Calu3 (cell line): ENCODE results near the gene UNC119B. TPM values are rescaled to one million over a fixed set of nuclear protein-coding genes. Genes with fewer than 3 reads are reported as not detected.

Source experiments
- BruUV-seq: library from RNA; stranded (reverse); fragments of 400-500 nt; replicated peaks from 2 replicates; lab custom pipeline; 2021; lab: Mats Ljungman, UMichigan
- CTCF ChIA-PET: fragments of 300-600 bp; sonication (Branson Sonifier 250); formaldehyde crosslinking; loops from one replicate; lab custom pipeline; 2022; ENCODE audit warnings: antibody characterized with exemption; lab: Charles Lee
- DNase-seq: peaks from one replicate; pipeline ENCODE4 v3.0.0; 2022
- H3K27ac Mint-ChIP-seq: one replicate; pipeline ENCODE4 v1.8.0; 2022; ENCODE audit warnings: mixed read lengths; ENCODE audit not compliant: unreplicated experiment
- H3K27me3 Mint-ChIP-seq: one replicate; pipeline ENCODE4 v1.8.0; 2022; ENCODE audit warnings: mixed read lengths; ENCODE audit not compliant: unreplicated experiment
- H3K36me3 Mint-ChIP-seq: one replicate; pipeline ENCODE4 v1.8.0; 2022; ENCODE audit warnings: mild to moderate bottlenecking, moderate library complexity, mixed read lengths; ENCODE audit not compliant: insufficient read depth, unreplicated experiment
- H3K4me1 Mint-ChIP-seq: one replicate; pipeline ENCODE4 v1.8.0; 2022; ENCODE audit warnings: mild to moderate bottlenecking, low read depth, mixed read lengths; ENCODE audit not compliant: unreplicated experiment
- H3K4me3 Mint-ChIP-seq: one replicate; pipeline ENCODE4 v1.8.0; 2022; ENCODE audit warnings: mild to moderate bottlenecking, low read depth, moderate library complexity, mixed read lengths; ENCODE audit not compliant: unreplicated experiment
- H3K9me3 Mint-ChIP-seq: one replicate; pipeline ENCODE4 v1.8.0; 2022; ENCODE audit warnings: low read depth, mixed read lengths; ENCODE audit not compliant: unreplicated experiment
- CTCF ChIP-seq: fragments of 200-600 bp; IDR thresholded peaks from one replicate; pipeline ENCODE4 v1.8.0; 2022; ENCODE audit warnings: antibody characterized with exemption; ENCODE audit not compliant: unreplicated experiment
- intact Hi-C: fragments of 100-400 bp; cut with micrococcal nuclease; formaldehyde crosslinking; loops from one replicate; pipeline ENCODE4 v1.10.0; 2022; ENCODE audit not compliant: unreplicated experiment
- total RNA-seq: library from RNA; stranded (reverse); gene quantifications from 2 replicates; pipeline ENCODE4 v1.2.3, GENCODE V29; 2022

The UNC119B gene
- total RNA-seq, 1 experiment from 2014 or later, result 33.5 TPM

- no peak overlapping the region for H3K4me3 Mint-ChIP-seq
- peaks cover 40% of the 10 kb centered on the region for H3K36me3 Mint-ChIP-seq
- CTCF ChIA-PET, result no interaction called here
- no peak overlapping the region for H3K27ac Mint-ChIP-seq
- no peak for DNase-seq
- TF ChIP-seq CTCF, result no peak
- BruUV-seq, result no TSS peak
- H3K27me3 Mint-ChIP-seq, result no peaks in the 10 kb centered on the region
- H3K9me3 Mint-ChIP-seq, result no peaks in the 10 kb centered on the region
- H3K4me1 Mint-ChIP-seq, result peaks cover 43% of the 10 kb centered on the region
- intact Hi-C loops, result no loop called here
Measured at GRCh38 chr12:120693848-120694247, 16.4 kb upstream of the UNC119B start.

- no peaks in the 10 kb centered on the region for H3K27me3 Mint-ChIP-seq
- no peak overlapping the region for H3K27ac Mint-ChIP-seq
- H3K4me1 Mint-ChIP-seq, result peaks cover 19% of the 10 kb centered on the region
- H3K36me3 Mint-ChIP-seq, result peaks cover 55% of the 10 kb centered on the region
- H3K9me3 Mint-ChIP-seq, result no peaks in the 10 kb centered on the region
- no peak for TF ChIP-seq CTCF
- BruUV-seq, result no TSS peak
- intact Hi-C loops, result no loop called here
- no peak for DNase-seq
- H3K4me3 Mint-ChIP-seq, result no peak overlapping the region
- CTCF ChIA-PET, result no interaction called here
Measured at GRCh38 chr12:120696626-120697025, 13.6 kb upstream of the UNC119B start.

GRCh38 chr12:120697344-120697743, 12.9 kb upstream of the UNC119B start:
- CTCF ChIA-PET, result interaction anchor here (1.9 kb wide), 1 partner anchor 7 kb away, joined by 4 read pairs; no protein-coding TSS in a partner anchor
- Mint-ChIP-seq H3K27me3 (no peaks in the 10 kb centered on the region), H3K9me3 (no peaks in the 10 kb centered on the region), H3K27ac (no peak overlapping the region), H3K4me1 (peaks cover 12% of the 10 kb centered on the region), H3K4me3 (no peak overlapping the region), H3K36me3 (peaks cover 58% of the 10 kb centered on the region)
- TF ChIP-seq CTCF, result no peak
- no TSS peak for BruUV-seq
- no peak for DNase-seq
- intact Hi-C loops, result no loop called here

- Mint-ChIP-seq H3K4me3 (no peak overlapping the region), H3K27ac (no peak overlapping the region), H3K9me3 (no peaks in the 10 kb centered on the region), H3K4me1 (no peaks in the 10 kb centered on the region), H3K27me3 (no peaks in the 10 kb centered on the region), H3K36me3 (peaks cover 63% of the 10 kb centered on the region)
- intact Hi-C loops, result no loop called here
- TF ChIP-seq CTCF, result no peak
- DNase-seq, result no peak
- BruUV-seq, result no TSS peak
- CTCF ChIA-PET, result interaction anchor here (1.9 kb wide), 1 partner anchor 9 kb away, joined by 4 read pairs; no protein-coding TSS in a partner anchor
Measured at GRCh38 chr12:120698665-120699064, 11.6 kb upstream of the UNC119B start.
